ENCODE measurements around the gene SEC14L3. TPM values are rescaled to one million over a fixed set of nuclear protein-coding genes. Genes with fewer than 3 reads are reported as not detected.

The SEC14L3 gene
- total and polyA plus RNA-seq, 2 of the 13 experiments (the other 11 are each of a cell fraction or from before 2014, with no cell fraction given), result not detected

- TF ChIP-seq AHDC1 (CRISPR knock-in tag; IDR thresholded peaks at IDR 0.05; ENCODE audit: borderline replicate concordance) (no peak), GTF2F1 (IDR thresholded peaks at IDR 0.05; ENCODE audit: low read length) (no peak), SIX1 (CRISPR knock-in tag; IDR thresholded peaks at IDR 0.05; ENCODE audit: borderline replicate concordance) (no peak), FOSL2 (CRISPR knock-in tag; IDR thresholded peaks at IDR 0.05) (0 out of 2 replicates have a peak, but pooled peaks have one; percentile 7), PHF21A (CRISPR knock-in tag; IDR thresholded peaks at IDR 0.05) (no peak), SKIL (CRISPR knock-in tag; IDR thresholded peaks at IDR 0.05; ENCODE audit: borderline replicate concordance) (no peak), ZNF557 (CRISPR knock-in tag; IDR thresholded peaks at IDR 0.05) (no peak), ATF3 (CRISPR knock-in tag; IDR thresholded peaks at IDR 0.05) (no peak), NFAT5 (CRISPR knock-in tag; IDR thresholded peaks at IDR 0.05) (no peak), ELK4 (CRISPR knock-in tag; IDR thresholded peaks at IDR 0.05; ENCODE audit: borderline replicate concordance) (no peak)
Observed at GRCh38 chr22:30421695-30422480, 49.9 kb downstream of the SEC14L3 start (continued).

All from HepG2 (cell line).